ENCODE results near the gene CNIH3.

CNIH3 gene

GRCh38 chr1:224722838-224723237 is 106.7 kb downstream of the CNIH3 start (continued):
- no peak for TF ChIP-seq CSRNP3 (CRISPR knock-in tag; IDR thresholded peaks at IDR 0.05)

- no peak for TF ChIP-seq OSR1 (CRISPR knock-in tag; IDR thresholded peaks at IDR 0.05)
- TF ChIP-seq CSRNP3 (CRISPR knock-in tag; IDR thresholded peaks at IDR 0.05): no peak
- no peak for TF ChIP-seq ZFP30 (CRISPR knock-in tag; IDR thresholded peaks at IDR 0.05)
- TF ChIP-seq ZNF8 (CRISPR knock-in tag; IDR thresholded peaks at IDR 0.05): no peak
- no peak for TF ChIP-seq PATZ1 (CRISPR knock-in tag; IDR thresholded peaks at IDR 0.05; ENCODE audit: borderline replicate concordance)
- no peak for TF ChIP-seq RARB (CRISPR knock-in tag; IDR thresholded peaks at IDR 0.05)
- TF ChIP-seq ZC3H10 (CRISPR knock-in tag; IDR thresholded peaks at IDR 0.05): no peak
- TF ChIP-seq ESRRG (CRISPR knock-in tag; IDR thresholded peaks at IDR 0.05): no peak
- TF ChIP-seq TSHZ2 (CRISPR knock-in tag; IDR thresholded peaks at IDR 0.05): no peak
- TF ChIP-seq TOX (CRISPR knock-in tag; IDR thresholded peaks at IDR 0.05; ENCODE audit: borderline replicate concordance): no peak
- no peak for TF ChIP-seq GLIS3 (CRISPR knock-in tag; IDR thresholded peaks at IDR 0.05)
- no peak for TF ChIP-seq ZNF565 (CRISPR knock-in tag; conservative IDR thresholded peaks at IDR 0.05; ENCODE audit: low read depth)
Measured at GRCh38 chr1:224724566-224724965, 108.4 kb downstream of the CNIH3 start.

GRCh38 chr1:224726441-224727182 is 110.5 kb downstream of the CNIH3 start:
- peak; percentile 78 for ATAC-seq

More at GRCh38 chr1:224724566-224724965, 108.4 kb downstream of the CNIH3 start:
- no peak for ATAC-seq

More at GRCh38 chr1:224726441-224727182, 110.5 kb downstream of the CNIH3 start:
- TF ChIP-seq ZFP3 (CRISPR knock-in tag; IDR thresholded peaks at IDR 0.05) (no peak), CSDC2 (CRISPR knock-in tag; IDR thresholded peaks at IDR 0.05) (no peak), PATZ1 (CRISPR knock-in tag; IDR thresholded peaks at IDR 0.05; ENCODE audit: borderline replicate concordance) (no peak), ZC3H10 (CRISPR knock-in tag; IDR thresholded peaks at IDR 0.05) (no peak), GLIS3 (CRISPR knock-in tag; IDR thresholded peaks at IDR 0.05) (no peak), BACH2 (CRISPR knock-in tag; IDR thresholded peaks at IDR 0.05; ENCODE audit: borderline replicate concordance) (no peak), SNAI2 (CRISPR knock-in tag; IDR thresholded peaks at IDR 0.05) (no peak), RARB (CRISPR knock-in tag; IDR thresholded peaks at IDR 0.05) (no peak), TSHZ2 (CRISPR knock-in tag; IDR thresholded peaks at IDR 0.05) (no peak), ZNF8 (CRISPR knock-in tag; IDR thresholded peaks at IDR 0.05) (no peak)

Data from SK-N-SH treated with all-trans-retinoic acid at 6 μM for 48 hours (cell line).